ENCODE data around the gene GPX4. TPM values are rescaled to one million over a fixed set of nuclear protein-coding genes. Genes with fewer than 3 reads are reported as not detected.

The GPX4 gene
- total and polyA plus RNA-seq, 2 of the 13 experiments (the other 11 are each of a cell fraction or from before 2014, with no cell fraction given): 535 to 613 TPM

DNA sequence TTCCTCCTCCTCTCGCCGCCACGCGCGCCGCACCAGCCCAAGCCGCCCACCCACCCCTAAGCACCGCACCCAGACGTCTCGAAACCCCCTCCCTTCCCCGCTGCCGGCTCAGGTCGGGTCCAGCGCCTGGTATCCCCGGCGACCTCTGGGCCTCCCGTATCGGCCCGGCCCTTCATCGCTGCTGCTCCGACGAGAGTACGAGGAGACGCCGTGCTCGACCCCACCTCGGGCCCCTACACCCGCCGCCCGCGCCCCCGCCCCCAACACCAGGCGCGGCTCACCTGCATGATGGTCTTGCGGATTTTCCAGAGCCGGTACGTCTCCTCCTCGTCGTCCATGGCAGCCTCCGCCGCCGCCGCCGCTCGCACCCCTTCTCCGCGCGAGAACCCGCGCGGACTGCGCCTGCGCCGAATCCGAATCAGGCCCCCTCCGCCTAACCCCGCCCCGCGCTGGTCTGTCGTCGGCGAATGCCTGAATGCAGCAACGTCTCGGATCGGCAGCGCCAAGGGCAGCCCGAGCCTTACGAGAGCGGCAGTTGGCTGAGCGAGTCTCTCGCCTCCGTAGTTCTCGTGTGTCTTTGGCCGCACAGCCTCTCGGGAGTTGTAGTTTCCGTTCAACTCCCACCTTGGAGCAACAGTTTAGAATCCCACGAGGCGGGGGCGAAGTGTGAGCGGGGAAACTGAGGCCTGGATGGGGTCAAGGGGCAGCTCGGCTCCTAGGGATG is 8.7 kb upstream of the GPX4 start, which contains the start of gene POLR2E (continued):
- TF ChIP-seq, protein P1, sequence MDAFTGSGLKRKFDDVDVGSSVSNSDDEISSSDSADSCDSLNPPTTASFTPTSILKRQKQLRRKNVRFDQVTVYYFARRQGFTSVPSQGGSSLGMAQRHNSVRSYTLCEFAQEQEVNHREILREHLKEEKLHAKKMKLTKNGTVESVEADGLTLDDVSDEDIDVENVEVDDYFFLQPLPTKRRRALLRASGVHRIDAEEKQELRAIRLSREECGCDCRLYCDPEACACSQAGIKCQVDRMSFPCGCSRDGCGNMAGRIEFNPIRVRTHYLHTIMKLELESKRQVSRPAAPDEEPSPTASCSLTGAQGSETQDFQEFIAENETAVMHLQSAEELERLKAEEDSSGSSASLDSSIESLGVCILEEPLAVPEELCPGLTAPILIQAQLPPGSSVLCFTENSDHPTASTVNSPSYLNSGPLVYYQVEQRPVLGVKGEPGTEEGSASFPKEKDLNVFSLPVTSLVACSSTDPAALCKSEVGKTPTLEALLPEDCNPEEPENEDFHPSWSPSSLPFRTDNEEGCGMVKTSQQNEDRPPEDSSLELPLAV (CRISPR knock-in tag; conservative IDR thresholded peaks at IDR 0.05; ENCODE audit: low read depth): no peak
- TF ChIP-seq GFI1 (CRISPR knock-in tag; IDR thresholded peaks at IDR 0.05; ENCODE audit: borderline replicate concordance) (peak; percentile 47; the same call in 1 of the 2 replicates), ZNF766 (CRISPR knock-in tag; IDR thresholded peaks at IDR 0.05; ENCODE audit: borderline replicate concordance) (no peak), ZNF143 (CRISPR knock-in tag; IDR thresholded peaks at IDR 0.05) (peak; percentile 99), ZNF577 (CRISPR knock-in tag; IDR thresholded peaks at IDR 0.05; ENCODE audit: borderline replicate concordance, low read depth) (no peak), SIX1 (CRISPR knock-in tag; IDR thresholded peaks at IDR 0.05; ENCODE audit: borderline replicate concordance) (no peak), SMARCC2 (IDR thresholded peaks at IDR 0.05) (no peak), XRCC5 (optimal IDR thresholded peaks at IDR 0.05; ENCODE audit: low read length) (peak; percentile 85), ZNF782 (CRISPR knock-in tag; IDR thresholded peaks at IDR 0.05; ENCODE audit: borderline replicate concordance) (no peak), ZFX (CRISPR knock-in tag; IDR thresholded peaks at IDR 0.05; ENCODE audit: low read depth) (peak; percentile 61), HOXD1 (CRISPR knock-in tag; IDR thresholded peaks at IDR 0.05) (no peak), AGO2 (optimal IDR thresholded peaks at IDR 0.05; ENCODE audit: low read depth, low read length) (peak; percentile 39), NR2F1 (CRISPR knock-in tag; IDR thresholded peaks at IDR 0.05) (no peak), ZFP36 (IDR thresholded peaks at IDR 0.05; ENCODE audit: borderline replicate concordance, low read depth, low read length, partially characterized antibody) (no peak), ZNF496 (CRISPR knock-in tag; IDR thresholded peaks at IDR 0.05; ENCODE audit: insufficient replicate concordance) (no peak), TBP (CRISPR knock-in tag; IDR thresholded peaks at IDR 0.05) (no peak), AHR (CRISPR knock-in tag; IDR thresholded peaks at IDR 0.05) (no peak), ZKSCAN8 (CRISPR knock-in tag; IDR thresholded peaks at IDR 0.05; ENCODE audit: borderline replicate concordance) (no peak), DPF2 (CRISPR knock-in tag; IDR thresholded peaks at IDR 0.05; ENCODE audit: borderline replicate concordance, low read depth) (no peak)
- TF ChIP-seq, protein P2, sequence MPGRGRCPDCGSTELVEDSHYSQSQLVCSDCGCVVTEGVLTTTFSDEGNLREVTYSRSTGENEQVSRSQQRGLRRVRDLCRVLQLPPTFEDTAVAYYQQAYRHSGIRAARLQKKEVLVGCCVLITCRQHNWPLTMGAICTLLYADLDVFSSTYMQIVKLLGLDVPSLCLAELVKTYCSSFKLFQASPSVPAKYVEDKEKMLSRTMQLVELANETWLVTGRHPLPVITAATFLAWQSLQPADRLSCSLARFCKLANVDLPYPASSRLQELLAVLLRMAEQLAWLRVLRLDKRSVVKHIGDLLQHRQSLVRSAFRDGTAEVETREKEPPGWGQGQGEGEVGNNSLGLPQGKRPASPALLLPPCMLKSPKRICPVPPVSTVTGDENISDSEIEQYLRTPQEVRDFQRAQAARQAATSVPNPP (CRISPR knock-in tag; IDR thresholded peaks at IDR 0.05): no peak
- TF ChIP-seq, protein P3, sequence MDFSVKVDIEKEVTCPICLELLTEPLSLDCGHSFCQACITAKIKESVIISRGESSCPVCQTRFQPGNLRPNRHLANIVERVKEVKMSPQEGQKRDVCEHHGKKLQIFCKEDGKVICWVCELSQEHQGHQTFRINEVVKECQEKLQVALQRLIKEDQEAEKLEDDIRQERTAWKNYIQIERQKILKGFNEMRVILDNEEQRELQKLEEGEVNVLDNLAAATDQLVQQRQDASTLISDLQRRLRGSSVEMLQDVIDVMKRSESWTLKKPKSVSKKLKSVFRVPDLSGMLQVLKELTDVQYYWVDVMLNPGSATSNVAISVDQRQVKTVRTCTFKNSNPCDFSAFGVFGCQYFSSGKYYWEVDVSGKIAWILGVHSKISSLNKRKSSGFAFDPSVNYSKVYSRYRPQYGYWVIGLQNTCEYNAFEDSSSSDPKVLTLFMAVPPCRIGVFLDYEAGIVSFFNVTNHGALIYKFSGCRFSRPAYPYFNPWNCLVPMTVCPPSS (IDR thresholded peaks at IDR 0.05): no peak
- TF ChIP-seq, protein P4, sequence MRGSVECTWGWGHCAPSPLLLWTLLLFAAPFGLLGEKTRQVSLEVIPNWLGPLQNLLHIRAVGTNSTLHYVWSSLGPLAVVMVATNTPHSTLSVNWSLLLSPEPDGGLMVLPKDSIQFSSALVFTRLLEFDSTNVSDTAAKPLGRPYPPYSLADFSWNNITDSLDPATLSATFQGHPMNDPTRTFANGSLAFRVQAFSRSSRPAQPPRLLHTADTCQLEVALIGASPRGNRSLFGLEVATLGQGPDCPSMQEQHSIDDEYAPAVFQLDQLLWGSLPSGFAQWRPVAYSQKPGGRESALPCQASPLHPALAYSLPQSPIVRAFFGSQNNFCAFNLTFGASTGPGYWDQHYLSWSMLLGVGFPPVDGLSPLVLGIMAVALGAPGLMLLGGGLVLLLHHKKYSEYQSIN (CRISPR knock-in tag; IDR thresholded peaks at IDR 0.05; ENCODE audit: borderline replicate concordance): no peak
- TF ChIP-seq, protein P5, sequence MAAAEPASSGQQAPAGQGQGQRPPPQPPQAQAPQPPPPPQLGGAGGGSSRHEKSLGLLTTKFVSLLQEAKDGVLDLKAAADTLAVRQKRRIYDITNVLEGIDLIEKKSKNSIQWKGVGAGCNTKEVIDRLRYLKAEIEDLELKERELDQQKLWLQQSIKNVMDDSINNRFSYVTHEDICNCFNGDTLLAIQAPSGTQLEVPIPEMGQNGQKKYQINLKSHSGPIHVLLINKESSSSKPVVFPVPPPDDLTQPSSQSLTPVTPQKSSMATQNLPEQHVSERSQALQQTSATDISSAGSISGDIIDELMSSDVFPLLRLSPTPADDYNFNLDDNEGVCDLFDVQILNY (CRISPR knock-in tag; conservative IDR thresholded peaks at IDR 0.05): peak; percentile 66; the same call in 1 of the 2 replicates
